A549 treated with GW870086 at 1 μM for 4 hours (cell line): ENCODE measurements around the gene OOSP3. TPM values are rescaled to one million over a fixed set of nuclear protein-coding genes. Genes with fewer than 3 reads are reported as not detected.

ENCODE experiments used
- total RNA-seq: library from RNA; stranded (reverse); fragments of 200-300 nt; extraction: Qiagen RNA extraction; gene quantifications from 5 replicates; pipeline ENCODE4 v1.2.3, GENCODE V29; 2022; ENCODE audit warnings: low read depth

The OOSP3 gene
- total RNA-seq: not detected in 5 replicates

DNA sequence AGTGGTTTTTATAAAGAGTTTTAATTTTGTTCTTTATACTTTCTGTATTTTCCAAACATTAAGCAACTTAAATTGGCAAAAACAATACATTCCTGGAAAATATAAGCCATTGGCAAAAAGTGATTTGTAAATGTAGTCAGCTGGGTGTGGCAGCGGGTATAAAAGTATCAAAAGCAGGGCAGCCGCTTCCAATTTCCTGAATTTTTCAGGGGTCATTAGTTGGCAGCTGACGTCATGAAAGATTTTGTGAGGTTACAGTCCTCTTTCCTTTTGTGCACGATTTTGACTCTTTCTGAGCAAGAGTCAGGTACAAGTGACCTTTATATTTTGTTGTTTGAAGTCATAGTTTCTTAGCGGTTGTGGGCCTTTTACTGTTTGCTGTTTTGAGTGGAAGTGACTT, at the start of gene OOSP3:
TSS of gene OOSP3 (plus strand) at position 208 of the 400 bp plus-strand sequence. CDS start at position 235, 27 bp downstream.

DNA sequence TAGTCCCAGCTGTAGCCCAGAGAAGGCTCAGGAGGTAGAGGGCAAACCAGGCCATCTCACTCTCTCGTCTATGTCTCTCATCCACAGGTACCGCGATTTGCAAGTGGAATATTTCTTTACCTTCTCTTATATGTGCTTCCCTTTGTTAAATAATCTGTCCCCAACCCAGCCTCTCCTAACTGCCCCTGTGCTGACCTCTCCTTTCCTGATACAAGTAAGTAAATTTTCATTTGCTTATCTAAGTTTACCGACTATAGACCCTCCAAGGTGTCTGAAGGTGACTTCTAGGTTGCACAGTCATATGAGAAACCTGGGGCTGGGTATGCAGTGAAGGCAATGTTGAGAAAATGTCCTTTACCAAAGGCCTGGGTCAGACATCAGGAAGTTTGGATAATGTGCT, 33.2 kb upstream of the OOSP3 start, which contains the start of gene CBLIF:
TSS of gene CBLIF (minus strand) at position 101 of the 400 bp plus-strand sequence. CDS start at position 55, 46 bp downstream.

GRCh38 chr11:59866397-59866796, 12.2 kb upstream of the OOSP3 start, which contains the start of gene TCN1:
Gene TCN1, minus strand, starts transcription at chr11:59866487. Its CDS starts 17 bp downstream, at chr11:59866470.

GRCh38 chr11:59938132-59938531, 59.5 kb downstream of the OOSP3 start, which contains the start of gene OOSP1:
Gene OOSP1, plus strand, starts transcription at chr11:59938432. Its CDS starts 23 bp downstream, at chr11:59938455.

Other genes starting within 250 kb of the OOSP3 start
- 41.9 to 50.6 TPM (median 48.1 TPM) in 5 replicates for gene PATL1, start 209.7 kb upstream of the OOSP3 start, total RNA-seq
- gene OR10V1, start 164.9 kb upstream of the OOSP3 start, total RNA-seq: not detected in 5 replicates
- gene STX3, start 123.4 kb upstream of the OOSP3 start, total RNA-seq: 23.1 to 27.2 TPM (median 25.8 TPM) in 5 replicates
- gene MRPL16, start 68.0 kb upstream of the OOSP3 start, total RNA-seq: 62.6 to 68.1 TPM (median 66.4 TPM) in 5 replicates
- not detected in 5 replicates for gene CBLIF, start 33.3 kb upstream of the OOSP3 start, total RNA-seq
- gene TCN1, start 12.3 kb upstream of the OOSP3 start, total RNA-seq: 0.20 to 0.54 TPM (median 0.34 TPM) in 4 of 5 replicates, not detected in the other
- gene OOSP1, start 59.6 kb downstream of the OOSP3 start, total RNA-seq: not detected in 5 replicates
- not detected in 5 replicates for gene OOSP4A, start 85.3 kb downstream of the OOSP3 start, total RNA-seq
- gene OOSP4B, start 138.4 kb downstream of the OOSP3 start, total RNA-seq: not detected in 5 replicates
- not detected in 5 replicates for gene OOSP2, start 161.6 kb downstream of the OOSP3 start, total RNA-seq
- gene MS4A3, start 177.9 kb downstream of the OOSP3 start, total RNA-seq: not detected in 5 replicates
- gene MS4A2, start 209.9 kb downstream of the OOSP3 start, total RNA-seq: not detected in 5 replicates